ENCODE results near the gene GGA1.
A peak's percentile ranks its signal among the peaks of the same experiment; 100 is the strongest.

The GGA1 gene

GRCh38 chr22:37624876-37625275, 16.2 kb downstream of the GGA1 start:
- Histone ChIP-seq H3K27ac (no peak overlapping the region), H3K27me3 (no peaks in the 10 kb centered on the region), H3K9me3 (no peaks in the 10 kb centered on the region), H3K4me3 (ENCODE audit: low read depth in 1 of 2, low read length in 1 of 2) (no peak overlapping the region), H3K4me1 (ENCODE audit: control insufficient read depth in 1 of 2, insufficient read depth in 1 of 2, low read depth in 1 of 2, low read length in 1 of 2) (peaks cover 17 to 29% of the 10 kb centered on the region in 2 experiments), H3K36me3 (peaks cover 55% of the 10 kb centered on the region)
- no peak for TF ChIP-seq CTCF (IDR thresholded peaks at IDR 0.05)

- Histone ChIP-seq H3K36me3 (peaks cover 53% of the 10 kb centered on the region), H3K27me3 (no peaks in the 10 kb centered on the region), H3K9me3 (no peaks in the 10 kb centered on the region), H3K4me3 (ENCODE audit: low read depth in 1 of 2, low read length in 1 of 2) (no peak overlapping the region), H3K4me1 (ENCODE audit: control insufficient read depth in 1 of 2, insufficient read depth in 1 of 2, low read depth in 1 of 2, low read length in 1 of 2) (peaks cover 17 to 29% of the 10 kb centered on the region in 2 experiments), H3K27ac (no peak overlapping the region)
- TF ChIP-seq CTCF (IDR thresholded peaks at IDR 0.05): no peak
Measured at GRCh38 chr22:37625737-37626136, 17.1 kb downstream of the GGA1 start.

GRCh38 chr22:37626144-37626543, 17.5 kb downstream of the GGA1 start:
- Histone ChIP-seq H3K9me3 (no peaks in the 10 kb centered on the region), H3K27ac (peak overlapping the region; percentile 87), H3K27me3 (no peaks in the 10 kb centered on the region), H3K36me3 (peaks cover 53% of the 10 kb centered on the region), H3K4me3 (ENCODE audit: low read depth in 1 of 2, low read length in 1 of 2) (no peak overlapping the region), H3K4me1 (ENCODE audit: control insufficient read depth in 1 of 2, insufficient read depth in 1 of 2, low read depth in 1 of 2, low read length in 1 of 2) (peaks cover 17 to 29% of the 10 kb centered on the region in 2 experiments)
- TF ChIP-seq CTCF (IDR thresholded peaks at IDR 0.05): no peak

- no peaks in the 10 kb centered on the region for H3K27me3 ChIP-seq
- H3K36me3 ChIP-seq: peaks cover 51% of the 10 kb centered on the region
- H3K4me3 ChIP-seq (ENCODE audit: low read depth in 1 of 2, low read length in 1 of 2): peak overlapping the region in 1 of 2 experiments; percentile 25
- H3K4me1 ChIP-seq (ENCODE audit: control insufficient read depth in 1 of 2, insufficient read depth in 1 of 2, low read depth in 1 of 2, low read length in 1 of 2): peaks cover 17 to 29% of the 10 kb centered on the region in 2 experiments
- no peaks in the 10 kb centered on the region for H3K9me3 ChIP-seq
- no peak for TF ChIP-seq CTCF (IDR thresholded peaks at IDR 0.05)
- peak overlapping the region; percentile 87 for H3K27ac ChIP-seq
Measured at GRCh38 chr22:37626556-37627075, 18.0 kb downstream of the GGA1 start.

- no peaks in the 10 kb centered on the region for H3K27me3 ChIP-seq
- H3K4me3 ChIP-seq (ENCODE audit: low read depth in 1 of 2, low read length in 1 of 2): peak overlapping the region in 1 of 2 experiments; percentile 25
- no peaks in the 10 kb centered on the region for H3K9me3 ChIP-seq
- TF ChIP-seq CTCF (IDR thresholded peaks at IDR 0.05): no peak
- peak overlapping the region; percentile 87 for H3K27ac ChIP-seq
- peaks cover 50% of the 10 kb centered on the region for H3K36me3 ChIP-seq
- peaks cover 18 to 29% of the 10 kb centered on the region in 2 experiments for H3K4me1 ChIP-seq (ENCODE audit: control insufficient read depth in 1 of 2, insufficient read depth in 1 of 2, low read depth in 1 of 2, low read length in 1 of 2)
Measured at GRCh38 chr22:37627121-37627520, 18.5 kb downstream of the GGA1 start.
